ENCODE measurements around the gene EMC8. TPM values are rescaled to one million over a fixed set of nuclear protein-coding genes. Genes with fewer than 3 reads are reported as not detected.

EMC8 gene
- total RNA-seq, 1 donor from 2014 or later, result 27.4 TPM

GRCh38 chr16:85734311-85735017 lies 64.9 kb downstream of the EMC8 start:
- DNase-seq (ENCODE audit: low spot score), result no peak
- Mint-ChIP-seq H3K9me3 (ENCODE audit: low read depth) (no peaks in the 10 kb centered on the region), H3K27ac (ENCODE audit: unreplicated experiment) (no peak overlapping the region), H3K4me1 (ENCODE audit: low read depth) (no peaks in the 10 kb centered on the region), H3K4me3 (ENCODE audit: unreplicated experiment) (no peak overlapping the region), H3K27me3 (ENCODE audit: low read depth) (no peaks in the 10 kb centered on the region), H3K36me3 (ENCODE audit: low read depth) (no peaks in the 10 kb centered on the region)
- no peak for TF ChIP-seq CTCF (IDR thresholded peaks at IDR 0.05)

DNA sequence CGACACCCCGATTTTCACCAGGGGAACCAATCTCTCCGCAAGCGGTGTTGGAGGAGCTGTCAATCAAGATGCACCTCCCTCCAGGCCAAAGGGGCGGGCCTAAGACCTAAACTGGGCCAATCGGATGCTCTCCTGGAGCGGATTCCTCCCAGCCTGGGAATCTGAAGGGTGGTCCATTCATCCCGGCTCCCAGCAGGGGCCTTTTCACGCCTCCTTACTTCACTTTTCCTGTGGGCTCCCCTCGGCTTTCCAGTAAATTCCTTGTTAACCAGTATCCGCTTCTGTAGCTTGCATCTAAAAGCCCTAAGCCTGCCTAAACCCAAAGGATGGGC lies 65.5 kb downstream of the EMC8 start:
- H3K27me3 Mint-ChIP-seq (ENCODE audit: low read depth), result no peaks in the 10 kb centered on the region
- H3K4me3 Mint-ChIP-seq (ENCODE audit: unreplicated experiment), result no peak overlapping the region
- H3K9me3 Mint-ChIP-seq (ENCODE audit: low read depth), result no peaks in the 10 kb centered on the region
- no peaks in the 10 kb centered on the region for H3K4me1 Mint-ChIP-seq (ENCODE audit: low read depth)
- no peak for DNase-seq (ENCODE audit: low spot score)
- H3K36me3 Mint-ChIP-seq (ENCODE audit: low read depth), result no peaks in the 10 kb centered on the region
- no peak for TF ChIP-seq CTCF (IDR thresholded peaks at IDR 0.05)
- no peak overlapping the region for H3K27ac Mint-ChIP-seq (ENCODE audit: unreplicated experiment)

- H3K27me3 Mint-ChIP-seq (ENCODE audit: low read depth), result no peaks in the 10 kb centered on the region
- no peak overlapping the region for H3K4me3 Mint-ChIP-seq (ENCODE audit: unreplicated experiment)
- no peak for DNase-seq (ENCODE audit: low spot score)
- no peaks in the 10 kb centered on the region for H3K36me3 Mint-ChIP-seq (ENCODE audit: low read depth)
- TF ChIP-seq CTCF (IDR thresholded peaks at IDR 0.05), result no peak
- no peaks in the 10 kb centered on the region for H3K4me1 Mint-ChIP-seq (ENCODE audit: low read depth)
- H3K27ac Mint-ChIP-seq (ENCODE audit: unreplicated experiment), result no peak overlapping the region
- no peaks in the 10 kb centered on the region for H3K9me3 Mint-ChIP-seq (ENCODE audit: low read depth)
Measured at GRCh38 chr16:85733155-85733838, 66.0 kb downstream of the EMC8 start.

- DNase-seq (ENCODE audit: low spot score), result no peak
- H3K27ac Mint-ChIP-seq (ENCODE audit: unreplicated experiment), result no peak overlapping the region
- no peak overlapping the region for H3K4me3 Mint-ChIP-seq (ENCODE audit: unreplicated experiment)
Measured at GRCh38 chr16:85731179-85731578, 68.2 kb downstream of the EMC8 start.

DNA sequence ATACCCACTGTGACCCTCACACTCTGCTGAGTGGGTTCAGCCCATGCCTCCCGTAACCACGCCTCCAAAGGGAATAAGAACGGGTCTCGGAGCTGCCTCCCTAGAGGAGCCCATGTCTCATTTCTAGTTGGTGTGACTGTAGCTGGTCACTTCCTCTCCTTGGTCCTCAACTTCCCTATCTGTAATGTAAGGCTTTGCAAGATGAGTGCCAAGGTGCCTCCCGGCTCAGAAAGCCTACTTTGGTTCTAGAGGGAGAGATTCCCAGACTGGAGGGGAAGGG lies 69.2 kb downstream of the EMC8 start:
- no peaks in the 10 kb centered on the region for H3K9me3 Mint-ChIP-seq (ENCODE audit: low read depth)
- DNase-seq (ENCODE audit: low spot score), result no peak
- no peaks in the 10 kb centered on the region for H3K4me1 Mint-ChIP-seq (ENCODE audit: low read depth)
- no peak overlapping the region for H3K27ac Mint-ChIP-seq (ENCODE audit: unreplicated experiment)
- no peak overlapping the region for H3K4me3 Mint-ChIP-seq (ENCODE audit: unreplicated experiment)
- no peak for TF ChIP-seq CTCF (IDR thresholded peaks at IDR 0.05)
- H3K36me3 Mint-ChIP-seq (ENCODE audit: low read depth), result peaks cover 1% of the 10 kb centered on the region
- H3K27me3 Mint-ChIP-seq (ENCODE audit: low read depth), result peaks cover 15% of the 10 kb centered on the region

More at GRCh38 chr16:85731179-85731578, 68.2 kb downstream of the EMC8 start:
- Mint-ChIP-seq H3K36me3 (ENCODE audit: low read depth) (peaks cover 1% of the 10 kb centered on the region), H3K9me3 (ENCODE audit: low read depth) (no peaks in the 10 kb centered on the region), H3K27me3 (ENCODE audit: low read depth) (peaks cover 12% of the 10 kb centered on the region), H3K4me1 (ENCODE audit: low read depth) (no peaks in the 10 kb centered on the region)
- TF ChIP-seq CTCF (IDR thresholded peaks at IDR 0.05), result no peak

All from chondrocyte (in vitro differentiated cells).